WTC11 (cell line): ENCODE results near the gene AMIGO3. TPM values are rescaled to one million over a fixed set of nuclear protein-coding genes. Genes with fewer than 3 reads are reported as not detected.

Source experiments
- ATAC-seq: fragments of 200-7000 bp; cut with Tn5 transposase; 2 replicates; pipeline ENCODE4 v1.10.0; 2021; ENCODE audit warnings: mild to moderate bottlenecking, moderate library complexity
- CTCF ChIA-PET: fragments of 300-600 bp; sonication (Branson Sonifier 250); formaldehyde crosslinking; loops from one replicate; lab custom pipeline; 2021; ENCODE audit warnings: antibody characterized with exemption; lab: Charles Lee
- POLR2A ChIA-PET: fragments of 350-600 bp; sonication (Branson Sonifier 250); formaldehyde crosslinking; loops from one replicate; lab custom pipeline; 2021; ENCODE audit warnings: antibody characterized with exemption; lab: Charles Lee
- DNase-seq: peaks from one replicate; pipeline ENCODE4 v3.0.0; 2021; ENCODE audit warnings: low spot score
- H3K27ac Mint-ChIP-seq: 2 replicates; pipeline ENCODE4 v1.8.0; 2021; ENCODE audit warnings: mixed read lengths
- H3K27me3 Mint-ChIP-seq: 2 replicates; pipeline ENCODE4 v1.8.0; 2021; ENCODE audit warnings: low read depth, mild to moderate bottlenecking, moderate library complexity, mixed read lengths
- H3K36me3 Mint-ChIP-seq: 2 replicates; pipeline ENCODE4 v1.8.0; 2021; ENCODE audit warnings: mixed read lengths
- H3K4me1 Mint-ChIP-seq: 2 replicates; pipeline ENCODE4 v1.8.0; 2022; ENCODE audit warnings: mixed read lengths
- H3K4me3 Mint-ChIP-seq: 2 replicates; pipeline ENCODE4 v1.8.0; 2021; ENCODE audit warnings: mild to moderate bottlenecking, moderate library complexity, mixed read lengths
- H3K9me3 Mint-ChIP-seq: 2 replicates; pipeline ENCODE4 v1.8.0; 2021; ENCODE audit warnings: mixed read lengths
- ATF1 ChIP-seq: sonication (generic); formaldehyde crosslinking; IDR thresholded peaks from 2 replicates; pipeline ENCODE4 v1.8.1; 2023; ENCODE audit warnings: mild to moderate bottlenecking, moderate library complexity, missing genetic modification reagents
- ATF3 ChIP-seq: sonication (generic); formaldehyde crosslinking; conservative IDR thresholded peaks from 2 replicates; pipeline ENCODE4 v1.8.1; 2022; ENCODE audit warnings: mild to moderate bottlenecking, missing genetic modification reagents
- E2F1 ChIP-seq: sonication (generic); formaldehyde crosslinking; IDR thresholded peaks from 2 replicates; pipeline ENCODE4 v1.8.0; 2022; ENCODE audit warnings: mild to moderate bottlenecking, missing genetic modification reagents
- ERG ChIP-seq: fragments of 250-450 bp; sonication (Bioruptor Pico); IDR thresholded peaks from 2 replicates; pipeline ENCODE4 v1.8.0; 2021; ENCODE audit warnings: mild to moderate bottlenecking
- FOXK1 ChIP-seq: sonication (generic); formaldehyde crosslinking; IDR thresholded peaks from 2 replicates; pipeline ENCODE4 v1.8.0; 2022; ENCODE audit warnings: mild to moderate bottlenecking, moderate library complexity, missing genetic modification reagents
- FOXP4 ChIP-seq: sonication (generic); formaldehyde crosslinking; IDR thresholded peaks from 2 replicates; pipeline ENCODE4 v1.8.0; 2022; ENCODE audit warnings: mild to moderate bottlenecking, missing genetic modification reagents
- IRF2 ChIP-seq: sonication (generic); formaldehyde crosslinking; IDR thresholded peaks from 2 replicates; pipeline ENCODE4 v1.8.0; 2022; ENCODE audit warnings: low read depth, missing genetic modification reagents, borderline replicate concordance
- NFATC4 ChIP-seq: fragments of 250-450 bp; sonication (Bioruptor Pico); IDR thresholded peaks from 2 replicates; pipeline ENCODE4 v1.9.0; 2021; ENCODE audit warnings: mild to moderate bottlenecking
- NR3C1 ChIP-seq: sonication (generic); formaldehyde crosslinking; conservative IDR thresholded peaks from 2 replicates; pipeline ENCODE4 v1.8.1; 2023; ENCODE audit warnings: low read depth, mild to moderate bottlenecking, missing genetic modification reagents
- SMAD4 ChIP-seq: sonication (generic); formaldehyde crosslinking; IDR thresholded peaks from 2 replicates; pipeline ENCODE4 v1.8.0; 2022; ENCODE audit warnings: mild to moderate bottlenecking, missing genetic modification reagents
- SOX15 ChIP-seq: fragments of 250-450 bp; sonication (Bioruptor Pico); IDR thresholded peaks from 2 replicates; pipeline ENCODE4 v1.9.0; 2021; ENCODE audit warnings: mild to moderate bottlenecking
- ZNF317 ChIP-seq: sonication (generic); formaldehyde crosslinking; IDR thresholded peaks from 2 replicates; pipeline ENCODE4 v1.8.1; 2023; ENCODE audit warnings: low read depth, mild to moderate bottlenecking, moderate library complexity, missing genetic modification reagents, borderline replicate concordance
- ZNF396 ChIP-seq: fragments of 250-450 bp; sonication (Bioruptor Pico); IDR thresholded peaks from 2 replicates; pipeline ENCODE4 v1.8.0; 2021; ENCODE audit warnings: mild to moderate bottlenecking, moderate library complexity, borderline replicate concordance
- ZSCAN18 ChIP-seq: fragments of 250-450 bp; sonication (Bioruptor Pico); IDR thresholded peaks from 2 replicates; pipeline ENCODE4 v2.1.2; 2022; ENCODE audit warnings: mild to moderate bottlenecking, moderate library complexity
- total RNA-seq: library from RNA; stranded (reverse); gene quantifications from 3 replicates; pipeline ENCODE4 v1.2.3, GENCODE V29; 2021
- TF ChIP-seq, protein P1 (sequence below): sonication (generic); formaldehyde crosslinking; IDR thresholded peaks from 2 replicates; pipeline ENCODE4 v1.8.0; 2023; ENCODE audit warnings: missing genetic modification reagents
- TF ChIP-seq, protein P2 (sequence below): fragments of 250-450 bp; sonication (Bioruptor Pico); IDR thresholded peaks from 2 replicates; pipeline ENCODE4 v1.9.0; 2021; ENCODE audit warnings: moderate library complexity, mild to moderate bottlenecking, inconsistent platforms, borderline replicate concordance

Gene AMIGO3
- total RNA-seq, 1 experiment from 2014 or later, result 3.9 TPM

GRCh38 chr3:49669352-49669751 is 50.1 kb downstream of the AMIGO3 start:
- no peak for DNase-seq
- ChIA-PET POLR2A (interaction anchor here (1.7 kb wide), 1 partner anchor 129 kb away, joined by 5 read pairs; no protein-coding TSS in a partner anchor), CTCF (interaction anchor here (1.3 to 5.4 kb wide), 2 partner anchors 32 to 129 kb away, joined by 4 to 304 read pairs; no protein-coding TSS in a partner anchor)
- Mint-ChIP-seq H3K27ac (no peak overlapping the region), H3K4me1 (peaks cover 30% of the 10 kb centered on the region), H3K4me3 (no peak overlapping the region), H3K36me3 (no peaks in the 10 kb centered on the region), H3K9me3 (no peaks in the 10 kb centered on the region), H3K27me3 (no peaks in the 10 kb centered on the region)
- no peak for TF ChIP-seq ATF3 (CRISPR knock-in tag)
- no peak for TF ChIP-seq NR3C1 (CRISPR knock-in tag)
- TF ChIP-seq SOX15, result no peak
- no peak for TF ChIP-seq IRF2
- TF ChIP-seq FOXK1 (CRISPR knock-in tag), result no peak
- TF ChIP-seq ATF1, result no peak
- TF ChIP-seq, protein P1, sequence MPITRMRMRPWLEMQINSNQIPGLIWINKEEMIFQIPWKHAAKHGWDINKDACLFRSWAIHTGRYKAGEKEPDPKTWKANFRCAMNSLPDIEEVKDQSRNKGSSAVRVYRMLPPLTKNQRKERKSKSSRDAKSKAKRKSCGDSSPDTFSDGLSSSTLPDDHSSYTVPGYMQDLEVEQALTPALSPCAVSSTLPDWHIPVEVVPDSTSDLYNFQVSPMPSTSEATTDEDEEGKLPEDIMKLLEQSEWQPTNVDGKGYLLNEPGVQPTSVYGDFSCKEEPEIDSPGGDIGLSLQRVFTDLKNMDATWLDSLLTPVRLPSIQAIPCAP (CRISPR knock-in tag), result no peak
- no peak for TF ChIP-seq ZSCAN18
- TF ChIP-seq, protein P2, sequence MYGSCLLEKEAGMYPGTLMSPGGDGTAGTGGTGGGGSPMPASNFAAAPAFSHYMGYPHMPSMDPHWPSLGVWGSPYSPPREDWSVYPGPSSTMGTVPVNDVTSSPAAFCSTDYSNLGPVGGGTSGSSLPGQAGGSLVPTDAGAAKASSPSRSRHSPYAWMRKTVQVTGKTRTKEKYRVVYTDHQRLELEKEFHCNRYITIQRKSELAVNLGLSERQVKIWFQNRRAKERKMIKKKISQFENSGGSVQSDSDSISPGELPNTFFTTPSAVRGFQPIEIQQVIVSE (CRISPR knock-in tag), result no peak
- TF ChIP-seq ZNF396 (CRISPR knock-in tag), result no peak
- TF ChIP-seq SMAD4 (CRISPR knock-in tag), result no peak
- no peak for TF ChIP-seq ERG
- TF ChIP-seq E2F1 (CRISPR knock-in tag), result no peak
- TF ChIP-seq FOXP4 (CRISPR knock-in tag), result no peak
- ATAC-seq, result no peak

DNA sequence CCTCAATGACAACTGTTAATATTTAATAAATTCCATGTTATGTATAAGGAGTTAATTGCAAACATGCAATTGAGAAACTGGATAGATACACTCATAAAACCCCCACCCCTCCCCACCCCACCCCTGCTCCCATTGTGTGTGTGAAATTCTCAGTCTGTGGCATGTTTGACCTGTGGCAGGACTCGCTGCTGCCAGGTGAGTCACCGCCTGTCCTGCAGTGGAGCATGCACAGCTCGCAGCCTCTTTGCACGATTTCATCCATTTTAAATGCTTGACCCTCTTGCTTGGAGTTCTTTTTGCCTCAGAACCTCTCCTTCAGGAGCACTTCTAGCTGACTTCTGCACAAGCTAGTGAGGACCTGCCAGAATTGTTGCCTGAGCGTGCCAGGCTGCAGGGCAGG is 50.6 kb downstream of the AMIGO3 start:
- H3K27me3 Mint-ChIP-seq, result no peaks in the 10 kb centered on the region
- no peak for TF ChIP-seq NFATC4 (CRISPR knock-in tag)
- TF ChIP-seq, protein P2 (CRISPR knock-in tag), result no peak
- TF ChIP-seq ZNF317 (CRISPR knock-in tag), result no peak
- no peak overlapping the region for H3K27ac Mint-ChIP-seq
- no peak for DNase-seq
- peaks cover 30% of the 10 kb centered on the region for H3K4me1 Mint-ChIP-seq
- ChIA-PET CTCF (interaction anchor here (1.3 to 5.4 kb wide), 2 partner anchors 32 to 129 kb away, joined by 4 to 304 read pairs; no protein-coding TSS in a partner anchor), POLR2A (interaction anchor here (1.7 kb wide), 1 partner anchor 129 kb away, joined by 5 read pairs; no protein-coding TSS in a partner anchor)
- no peak for ATAC-seq
- no peaks in the 10 kb centered on the region for H3K36me3 Mint-ChIP-seq
- H3K4me3 Mint-ChIP-seq, result no peak overlapping the region
- H3K9me3 Mint-ChIP-seq, result no peaks in the 10 kb centered on the region
